ENCODE measurements around the gene SRBD1.

SRBD1 gene

DNA sequence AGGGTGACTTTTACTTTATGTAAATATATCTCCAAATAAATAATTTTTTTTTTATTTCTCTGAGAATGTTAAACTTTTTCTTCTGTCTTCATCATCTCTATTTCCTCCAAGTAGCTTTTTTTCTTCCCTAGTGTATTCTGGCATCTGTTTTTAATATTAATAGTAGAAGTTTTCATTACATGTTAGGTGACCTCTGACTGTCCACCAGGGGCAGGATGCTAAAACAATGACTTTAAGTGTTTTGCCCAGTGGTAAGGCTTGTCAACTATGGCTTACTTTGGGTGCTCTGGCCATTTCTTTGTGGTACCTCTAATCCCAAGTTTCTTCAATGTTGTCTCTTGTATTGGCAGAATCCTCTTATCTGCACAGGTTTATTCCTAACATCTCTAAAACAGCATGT lies 127.1 kb downstream of the SRBD1 start:
- in situ Hi-C loops (cut with MboI; ENCODE audit: low sequenced_read_pairs) = no loop called here

DNA sequence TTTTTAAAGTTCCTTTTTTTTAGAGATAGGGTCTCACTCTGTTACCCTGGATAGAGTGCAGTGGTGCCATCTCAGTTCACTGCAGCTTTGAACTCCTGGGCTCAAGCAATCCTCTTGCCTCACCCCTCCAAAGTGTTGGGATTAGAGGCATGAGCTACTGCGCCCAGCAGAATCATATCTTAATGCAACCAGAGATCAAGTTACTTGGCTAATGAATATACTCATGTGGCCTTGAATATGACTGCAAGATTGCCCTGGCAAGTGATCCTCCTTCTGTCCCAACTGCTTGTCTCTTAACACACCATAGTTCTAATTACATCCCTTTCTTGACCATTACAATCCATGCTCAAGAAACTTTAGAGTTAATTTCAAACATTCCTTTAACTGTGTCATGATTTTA lies 133.5 kb downstream of the SRBD1 start:
- in situ Hi-C loops (cut with MboI; ENCODE audit: low sequenced_read_pairs) = no loop called here

- in situ Hi-C loops (cut with MboI; ENCODE audit: low sequenced_read_pairs) = no loop called here
These were observed 140.5 kb downstream of the SRBD1 start for GRCh38 chr2:45470531-45470930.

GRCh38 chr2:45469314-45470099 lies 141.6 kb downstream of the SRBD1 start:
- in situ Hi-C loops (cut with MboI; ENCODE audit: low sequenced_read_pairs) = no loop called here

GRCh38 chr2:45468279-45468678 lies 142.8 kb downstream of the SRBD1 start:
- in situ Hi-C loops (cut with MboI; ENCODE audit: low sequenced_read_pairs) = no loop called here

GRCh38 chr2:45466053-45466452 lies 145.0 kb downstream of the SRBD1 start:
- in situ Hi-C loops (cut with MboI; ENCODE audit: low sequenced_read_pairs) = no loop called here

GRCh38 chr2:45460825-45461224 lies 150.2 kb downstream of the SRBD1 start:
- in situ Hi-C loops (cut with MboI; ENCODE audit: low sequenced_read_pairs) = no loop called here

DNA sequence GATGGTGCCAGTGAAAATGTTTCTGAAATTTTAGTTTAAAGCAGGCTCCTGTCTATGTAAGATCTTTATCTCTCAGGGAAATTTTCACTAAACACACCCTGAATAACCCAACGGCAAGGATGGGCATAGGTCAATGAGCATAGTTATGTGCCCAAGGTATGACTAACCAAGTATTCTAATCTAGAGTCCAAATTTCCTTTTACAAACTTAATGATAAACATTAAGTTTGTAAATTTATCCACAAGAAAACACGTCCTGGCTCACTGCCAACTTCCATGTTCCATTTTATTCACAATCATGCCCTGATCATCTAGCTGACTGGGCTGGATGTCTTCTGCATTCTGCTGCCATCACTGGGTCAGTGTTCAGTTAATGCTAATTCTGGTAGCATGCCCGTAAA lies 151.2 kb downstream of the SRBD1 start:
- in situ Hi-C loops (cut with MboI; ENCODE audit: low sequenced_read_pairs) = no loop called here

DNA sequence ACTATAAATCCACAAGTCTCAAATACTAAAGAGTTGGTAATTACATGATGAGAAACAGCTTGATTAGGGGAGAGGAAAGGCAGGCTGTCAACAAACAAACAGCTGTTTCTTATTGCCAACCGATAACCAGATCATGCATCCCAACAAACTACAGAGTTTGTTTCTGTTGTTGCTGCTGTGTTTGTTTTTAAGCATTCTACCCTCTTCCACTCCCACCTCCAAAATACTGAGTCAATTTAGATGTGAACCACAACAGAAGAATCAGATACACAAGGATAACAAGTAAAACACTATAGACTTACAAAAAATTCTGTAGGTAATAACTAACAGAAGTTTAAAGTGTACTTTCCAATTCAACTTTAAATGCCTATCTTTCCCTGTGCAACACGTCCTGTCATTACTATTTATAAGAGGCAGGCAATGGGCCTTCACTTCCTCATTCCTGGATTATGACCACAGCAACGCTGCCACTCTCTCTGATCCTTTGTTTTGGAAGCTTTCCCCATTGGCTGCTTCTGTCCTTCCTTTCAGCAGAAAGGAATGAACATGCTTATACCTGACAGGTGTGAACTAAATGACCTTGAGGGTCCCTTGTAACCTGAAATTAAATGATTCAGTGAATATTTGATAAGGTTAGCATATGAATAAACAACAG lies 152.0 kb downstream of the SRBD1 start:
- in situ Hi-C loops (cut with MboI; ENCODE audit: low sequenced_read_pairs) = no loop called here

GRCh38 chr2:45457211-45457945 lies 153.7 kb downstream of the SRBD1 start:
- in situ Hi-C loops (cut with MboI; ENCODE audit: low sequenced_read_pairs) = no loop called here

- in situ Hi-C loops (cut with MboI; ENCODE audit: low sequenced_read_pairs) = no loop called here
These were observed 158.2 kb downstream of the SRBD1 start for GRCh38 chr2:45452866-45453265.

DNA sequence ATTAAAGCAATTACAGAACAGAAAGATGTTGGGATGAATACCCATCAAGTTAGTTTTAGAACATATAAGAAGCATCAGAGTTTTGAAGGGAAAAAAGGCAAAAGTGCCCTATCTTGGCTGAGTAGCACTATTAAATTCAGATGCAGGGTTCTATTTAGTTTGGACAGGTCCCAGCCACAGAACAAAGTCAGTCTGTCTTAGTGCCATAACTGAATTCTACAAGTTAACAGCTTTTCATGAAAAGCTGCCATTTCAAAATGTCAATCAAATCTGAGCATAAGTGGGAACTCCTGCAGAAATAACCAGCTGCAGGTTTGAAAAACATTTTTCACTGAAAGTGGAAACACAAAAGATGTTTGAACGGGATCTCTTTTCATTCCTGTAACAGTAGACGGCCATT lies 160.4 kb downstream of the SRBD1 start:
- in situ Hi-C loops (cut with MboI; ENCODE audit: low sequenced_read_pairs) = no loop called here

GRCh38 chr2:45448217-45448616 lies 162.8 kb downstream of the SRBD1 start:
- in situ Hi-C loops (cut with MboI; ENCODE audit: low sequenced_read_pairs) = no loop called here

DNA sequence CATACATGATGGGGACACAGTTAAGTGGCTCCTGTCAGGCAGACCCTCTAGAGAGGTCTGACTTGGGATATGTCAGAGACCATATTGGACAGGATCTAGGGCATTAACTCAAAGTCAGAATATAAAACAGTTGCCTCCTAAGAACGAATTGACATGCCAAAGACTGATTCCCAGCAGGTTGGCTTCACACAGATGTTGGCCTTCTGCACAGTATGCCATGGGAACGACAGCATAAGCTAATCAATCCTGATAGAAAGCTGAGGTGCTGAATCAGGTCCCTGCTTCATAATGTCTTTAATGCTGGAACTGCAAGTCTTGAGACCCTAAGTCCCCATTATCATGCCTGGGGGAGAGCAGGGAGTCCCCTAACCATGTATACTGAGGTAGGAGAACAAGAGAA lies 165.1 kb downstream of the SRBD1 start:
- in situ Hi-C loops (cut with MboI; ENCODE audit: low sequenced_read_pairs) = no loop called here

DNA sequence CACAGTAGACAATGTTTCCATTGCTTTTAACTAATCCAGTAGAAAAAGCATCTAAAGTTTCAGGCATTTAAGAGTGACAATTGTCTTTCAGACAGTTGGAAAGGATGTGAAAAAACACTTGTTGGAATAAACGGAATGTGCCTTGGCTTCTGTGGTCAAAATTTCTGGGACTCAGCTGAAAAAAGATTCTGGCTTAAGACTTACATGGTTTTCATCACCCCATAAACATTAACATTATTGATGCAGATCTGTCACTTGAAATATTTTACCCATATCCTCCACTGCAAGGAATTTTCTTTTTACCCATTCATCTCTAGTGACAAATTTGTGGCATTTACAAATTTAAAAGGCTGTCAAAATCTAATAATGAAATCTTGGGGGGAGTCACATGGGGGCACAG lies 166.0 kb downstream of the SRBD1 start:
- in situ Hi-C loops (cut with MboI; ENCODE audit: low sequenced_read_pairs) = no loop called here

DNA sequence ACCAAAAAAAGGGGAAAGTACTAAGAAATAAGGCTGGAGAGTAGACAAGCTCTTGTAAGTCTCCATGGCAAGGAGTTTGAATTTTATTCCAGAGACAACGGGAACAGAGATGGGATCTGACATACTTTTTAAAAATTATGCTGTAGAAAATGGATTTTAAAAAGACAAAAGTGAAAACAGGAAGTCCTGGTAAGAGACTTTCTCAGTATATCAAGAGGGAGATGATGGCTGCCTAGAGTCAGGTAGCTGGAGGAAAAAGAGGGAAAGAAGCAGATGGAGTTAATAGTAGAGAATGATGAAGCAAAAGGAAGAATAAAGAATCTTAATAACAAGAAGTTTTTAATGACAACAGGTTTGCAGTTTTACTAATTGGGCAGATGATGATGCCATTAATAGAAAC lies 168.1 kb downstream of the SRBD1 start:
- in situ Hi-C loops (cut with MboI; ENCODE audit: low sequenced_read_pairs) = no loop called here

- in situ Hi-C loops (cut with MboI; ENCODE audit: low sequenced_read_pairs) = no loop called here
These were observed 169.0 kb downstream of the SRBD1 start for GRCh38 chr2:45442026-45442425.

GRCh38 chr2:45441571-45441970 lies 169.5 kb downstream of the SRBD1 start:
- in situ Hi-C loops (cut with MboI; ENCODE audit: low sequenced_read_pairs) = no loop called here

DNA sequence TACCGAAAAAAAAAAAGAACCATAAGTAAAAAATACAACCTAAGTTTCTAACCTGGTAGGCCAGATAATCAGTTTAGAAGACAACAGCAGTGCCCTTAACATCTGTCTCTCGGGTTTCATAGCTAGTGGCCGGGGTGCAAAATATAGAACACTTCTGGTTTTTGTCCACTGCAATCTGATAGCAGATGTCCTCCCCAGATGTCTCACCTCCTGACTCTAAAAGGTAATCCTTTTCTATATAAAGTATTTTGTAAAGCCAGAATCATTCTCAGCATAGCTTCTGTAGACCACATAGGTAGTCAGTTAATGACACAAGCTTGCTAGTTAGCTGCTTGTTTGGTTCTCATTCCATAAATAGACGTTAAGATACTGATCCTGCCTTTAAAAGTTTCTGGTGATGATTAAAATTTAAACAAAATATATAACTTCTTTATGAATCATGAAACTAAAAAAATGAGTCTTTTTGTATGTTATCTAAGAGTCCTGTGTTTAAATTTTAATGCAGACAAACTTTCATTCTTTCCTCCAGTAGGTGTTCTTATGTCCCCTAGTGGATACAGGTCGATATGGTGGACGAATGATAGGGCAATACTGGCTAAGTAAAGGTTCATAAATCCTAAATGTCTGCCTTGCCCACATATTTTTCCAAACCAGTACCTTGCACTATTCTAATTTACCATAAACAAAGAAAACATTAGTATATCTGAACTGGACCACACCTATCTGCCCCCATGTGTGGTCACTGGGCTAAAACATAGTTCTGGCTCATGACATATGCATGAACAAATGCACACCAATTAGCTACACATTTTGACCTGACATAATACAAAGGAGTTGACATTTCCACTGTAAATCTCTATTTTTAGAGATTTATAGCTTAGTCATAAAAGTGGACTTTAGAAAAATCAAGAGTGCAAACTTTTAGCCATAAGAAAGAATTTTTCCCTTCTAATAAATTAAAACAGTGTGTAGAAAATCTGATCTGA lies 171.0 kb downstream of the SRBD1 start:
- in situ Hi-C loops (cut with MboI; ENCODE audit: low sequenced_read_pairs) = no loop called here

DNA sequence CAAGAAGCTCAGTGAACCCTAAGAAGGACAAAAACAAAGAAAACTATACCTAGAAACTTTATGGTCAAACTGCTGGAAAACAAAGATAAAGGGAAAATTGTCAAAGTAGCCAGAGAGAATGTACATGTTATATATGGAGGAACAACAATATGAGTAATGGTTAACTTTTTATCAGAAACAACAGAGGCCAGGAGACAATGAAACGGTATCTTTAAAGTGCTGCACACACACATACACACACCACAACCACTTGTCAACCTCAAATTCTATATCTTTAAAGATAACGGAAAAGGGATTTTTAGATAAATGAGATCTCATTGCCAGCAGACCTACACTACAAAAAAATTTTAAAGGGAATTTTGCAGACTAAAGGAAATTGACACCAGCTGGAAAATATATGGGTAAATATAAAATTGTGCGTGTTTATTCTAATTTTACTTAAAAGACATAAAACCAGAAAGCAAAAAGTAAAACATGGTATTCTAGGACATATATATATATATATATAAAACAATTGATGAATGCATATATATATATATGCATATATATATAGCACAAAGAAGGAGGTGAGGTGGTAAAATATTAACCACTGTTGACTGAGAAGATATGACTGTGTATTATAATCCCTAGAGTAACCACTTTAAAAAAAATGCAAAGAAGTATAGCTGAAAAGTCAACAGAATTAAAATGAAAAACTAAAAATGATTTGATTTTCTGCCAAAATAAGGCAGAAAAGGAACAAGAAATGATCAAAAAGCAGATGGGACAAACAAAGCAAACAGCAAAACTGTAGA lies 172.0 kb downstream of the SRBD1 start:
- in situ Hi-C loops (cut with MboI; ENCODE audit: low sequenced_read_pairs) = no loop called here
